ENCODE measurements around the gene PKP4. TPM values are rescaled to one million over a fixed set of nuclear protein-coding genes. Genes with fewer than 3 reads are reported as not detected.

PKP4 gene
- total and polyA plus RNA-seq, 2 donors (not counting 1 experiment from before 2014, with no cell fraction given) = 44.5 to 56.3 TPM

- Histone ChIP-seq H2AFZ (ENCODE audit: low read length) (no peak overlapping the region), H4K20me1 (ENCODE audit: control insufficient read depth, extremely low read depth, insufficient read depth, low read length) (no peaks in the 10 kb centered on the region), H3K79me2 (ENCODE audit: control insufficient read depth, insufficient read depth, low read length) (no peaks in the 10 kb centered on the region), H3K27me3 (ENCODE audit: control insufficient read depth, insufficient read depth, low read length) (no peaks in the 10 kb centered on the region), H3K4me3 (replicated peaks in 1 of 4; ENCODE audit: control extremely low read depth in 1 of 4, insufficient read depth in 1 of 4, low read depth in 3 of 4, low read length in 4 of 4) (no peak overlapping the region), H3K4me1 (ENCODE audit: control insufficient read depth, extremely low read depth, insufficient read depth, low read length) (no peaks in the 10 kb centered on the region), H3K36me3 (ENCODE audit: control insufficient read depth, insufficient read depth, low read length) (no peaks in the 10 kb centered on the region), H3K9me3 (ENCODE audit: control insufficient read depth, insufficient read depth, low read depth, low read length) (no peaks in the 10 kb centered on the region), H3K9ac (ENCODE audit: insufficient read depth, low read length) (no peak overlapping the region), H3K4me2 (ENCODE audit: extremely low read depth, insufficient read depth, low read length) (no peak overlapping the region), H3K27ac (ENCODE audit: insufficient read depth, low read length) (no peak overlapping the region)
- DNase-seq (ENCODE audit: low read depth in 2 of 2) = no peak
- TF ChIP-seq, protein P1, sequence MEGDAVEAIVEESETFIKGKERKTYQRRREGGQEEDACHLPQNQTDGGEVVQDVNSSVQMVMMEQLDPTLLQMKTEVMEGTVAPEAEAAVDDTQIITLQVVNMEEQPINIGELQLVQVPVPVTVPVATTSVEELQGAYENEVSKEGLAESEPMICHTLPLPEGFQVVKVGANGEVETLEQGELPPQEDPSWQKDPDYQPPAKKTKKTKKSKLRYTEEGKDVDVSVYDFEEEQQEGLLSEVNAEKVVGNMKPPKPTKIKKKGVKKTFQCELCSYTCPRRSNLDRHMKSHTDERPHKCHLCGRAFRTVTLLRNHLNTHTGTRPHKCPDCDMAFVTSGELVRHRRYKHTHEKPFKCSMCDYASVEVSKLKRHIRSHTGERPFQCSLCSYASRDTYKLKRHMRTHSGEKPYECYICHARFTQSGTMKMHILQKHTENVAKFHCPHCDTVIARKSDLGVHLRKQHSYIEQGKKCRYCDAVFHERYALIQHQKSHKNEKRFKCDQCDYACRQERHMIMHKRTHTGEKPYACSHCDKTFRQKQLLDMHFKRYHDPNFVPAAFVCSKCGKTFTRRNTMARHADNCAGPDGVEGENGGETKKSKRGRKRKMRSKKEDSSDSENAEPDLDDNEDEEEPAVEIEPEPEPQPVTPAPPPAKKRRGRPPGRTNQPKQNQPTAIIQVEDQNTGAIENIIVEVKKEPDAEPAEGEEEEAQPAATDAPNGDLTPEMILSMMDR (conservative IDR thresholded peaks at IDR 0.05 in 1 of 2, IDR thresholded peaks at IDR 0.05 in 1 of 2; ENCODE audit: low read depth in 1 of 2, low read length in 2 of 2) = no peak
- TF ChIP-seq EZH2 (IDR thresholded peaks at IDR 0.05; ENCODE audit: low read length, missing control alignments) = no peak
Measured at GRCh38 chr2:158717366-158718195, 260.8 kb downstream of the PKP4 start.

- H3K79me2 ChIP-seq (ENCODE audit: control insufficient read depth, insufficient read depth, low read length) = no peaks in the 10 kb centered on the region
- no peak overlapping the region for H3K27ac ChIP-seq (ENCODE audit: insufficient read depth, low read length)
- H3K4me2 ChIP-seq (ENCODE audit: extremely low read depth, insufficient read depth, low read length) = no peak overlapping the region
- no peak overlapping the region for H2AFZ ChIP-seq (ENCODE audit: low read length)
- no peaks in the 10 kb centered on the region for H4K20me1 ChIP-seq (ENCODE audit: control insufficient read depth, extremely low read depth, insufficient read depth, low read length)
- no peaks in the 10 kb centered on the region for H3K4me1 ChIP-seq (ENCODE audit: control insufficient read depth, extremely low read depth, insufficient read depth, low read length)
- no peak for DNase-seq (ENCODE audit: low read depth in 2 of 2)
- no peaks in the 10 kb centered on the region for H3K36me3 ChIP-seq (ENCODE audit: control insufficient read depth, insufficient read depth, low read length)
- TF ChIP-seq EZH2 (IDR thresholded peaks at IDR 0.05; ENCODE audit: low read length, missing control alignments) = no peak
- TF ChIP-seq, protein P1 (conservative IDR thresholded peaks at IDR 0.05 in 1 of 2, IDR thresholded peaks at IDR 0.05 in 1 of 2; ENCODE audit: low read depth in 1 of 2, low read length in 2 of 2) = no peak
- no peak overlapping the region for H3K4me3 ChIP-seq (replicated peaks in 1 of 4; ENCODE audit: control extremely low read depth in 1 of 4, insufficient read depth in 1 of 4, low read depth in 3 of 4, low read length in 4 of 4)
- no peaks in the 10 kb centered on the region for H3K9me3 ChIP-seq (ENCODE audit: control insufficient read depth, insufficient read depth, low read depth, low read length)
- H3K27me3 ChIP-seq (ENCODE audit: control insufficient read depth, insufficient read depth, low read length) = no peaks in the 10 kb centered on the region
- no peak overlapping the region for H3K9ac ChIP-seq (ENCODE audit: insufficient read depth, low read length)
Measured at GRCh38 chr2:158718196-158718585, 261.4 kb downstream of the PKP4 start.

- TF ChIP-seq, protein P1 (conservative IDR thresholded peaks at IDR 0.05 in 1 of 2, IDR thresholded peaks at IDR 0.05 in 1 of 2; ENCODE audit: low read depth in 1 of 2, low read length in 2 of 2) = no peak
- TF ChIP-seq EZH2 (IDR thresholded peaks at IDR 0.05; ENCODE audit: low read length, missing control alignments) = no peak
- H3K4me3 ChIP-seq (replicated peaks in 1 of 4; ENCODE audit: control extremely low read depth in 1 of 4, insufficient read depth in 1 of 4, low read depth in 3 of 4, low read length in 4 of 4) = no peak overlapping the region
- H2AFZ ChIP-seq (ENCODE audit: low read length) = no peak overlapping the region
- H3K79me2 ChIP-seq (ENCODE audit: control insufficient read depth, insufficient read depth, low read length) = no peaks in the 10 kb centered on the region
- H3K27ac ChIP-seq (ENCODE audit: insufficient read depth, low read length) = no peak overlapping the region
- no peaks in the 10 kb centered on the region for H3K9me3 ChIP-seq (ENCODE audit: control insufficient read depth, insufficient read depth, low read depth, low read length)
- no peaks in the 10 kb centered on the region for H4K20me1 ChIP-seq (ENCODE audit: control insufficient read depth, extremely low read depth, insufficient read depth, low read length)
- no peaks in the 10 kb centered on the region for H3K36me3 ChIP-seq (ENCODE audit: control insufficient read depth, insufficient read depth, low read length)
- H3K4me2 ChIP-seq (ENCODE audit: extremely low read depth, insufficient read depth, low read length) = no peak overlapping the region
- no peaks in the 10 kb centered on the region for H3K4me1 ChIP-seq (ENCODE audit: control insufficient read depth, extremely low read depth, insufficient read depth, low read length)
- H3K27me3 ChIP-seq (ENCODE audit: control insufficient read depth, insufficient read depth, low read length) = no peaks in the 10 kb centered on the region
- H3K9ac ChIP-seq (ENCODE audit: insufficient read depth, low read length) = no peak overlapping the region
- peak in 1 of 2 donors; percentile 27 for DNase-seq (ENCODE audit: low read depth in 2 of 2)
Measured at GRCh38 chr2:158718851-158719250, 262.1 kb downstream of the PKP4 start.
